Breast epithelium (tissue), 4 donors: ENCODE results near the gene PDE12. TPM values are rescaled to one million over a fixed set of nuclear protein-coding genes. Genes with fewer than 3 reads are reported as not detected.

Experiments used
- DNase-seq, 2 donors: peaks; one replicate each; pipeline ENCODE4 v3.0.0-alpha.2; 2019; ENCODE audit warnings: low spot score in 2 of 2
- H3K27ac ChIP-seq, 2 donors: fragments of 200-600 bp; sonication (generic) in 1 of 2; one replicate each; pipeline ENCODE4 v1.5.1; 2016 to 2019; ENCODE audit warnings: mild to moderate bottlenecking in 1 of 2
- H3K27me3 ChIP-seq, 2 donors: fragments of 200-600 bp; sonication (generic) in 1 of 2; one replicate each; pipeline versions ENCODE4 v1.5.1 to v1.6.0; 2017 to 2019; ENCODE audit warnings: control low read depth in 1 of 2, mild to moderate bottlenecking in 1 of 2
- H3K36me3 ChIP-seq: fragments of 200-600 bp; one replicate; pipeline ENCODE4 v1.5.1; 2019
- H3K4me1 ChIP-seq, 2 donors: fragments of 200-600 bp; sonication (generic); one replicate each; pipeline ENCODE4 v1.5.1; 2016 to 2019; ENCODE audit warnings: control low read depth in 1 of 2
- H3K4me3 ChIP-seq, 3 donors: fragments of 200-600 bp; sonication (generic); 1 replicate in 2 of 3; 2 replicates in 1 of 3; pipeline ENCODE4 v1.5.1; 2016 to 2019; ENCODE audit warnings: mild to moderate bottlenecking in 3 of 3, moderate library complexity in 2 of 3
- H3K9me3 ChIP-seq, 2 donors: fragments of 200-600 bp; sonication (generic) in 1 of 2; one replicate each; pipeline ENCODE4 v1.5.1; 2016 to 2019; ENCODE audit warnings: control low read depth in 1 of 2
- CTCF ChIP-seq, 3 donors: fragments of 450-650 bp; IDR thresholded peaks; one replicate each; pipeline ENCODE4 v1.5.1; 2016 to 2017; ENCODE audit warnings: antibody characterized with exemption in 3 of 3, mild to moderate bottlenecking in 3 of 3, moderate library complexity in 3 of 3
- POLR2A ChIP-seq: fragments of 450-650 bp; IDR thresholded peaks from one replicate; pipeline ENCODE4 v1.6.1; 2016; ENCODE audit warnings: antibody characterized with exemption, mild to moderate bottlenecking, moderate library complexity
- POLR2AphosphoS5 ChIP-seq, 3 donors: sonication (generic); formaldehyde crosslinking; IDR thresholded peaks; one replicate each; pipeline ENCODE4 v1.6.1; 2017; ENCODE audit warnings: antibody characterized with exemption in 3 of 3
- intact Hi-C: fragments of 100-400 bp; cut with DNase I; formaldehyde crosslinking; loops from one replicate; pipeline ENCODE4 v1.15.1; 2023; ENCODE audit warnings: low total_unique reads
- total RNA-seq, 3 donors: library from RNA; depleted of rRNA; stranded (reverse); fragments of >200 nt; gene quantifications; one replicate each; pipeline ENCODE4 v1.1.0, GENCODE V29; 2016

The PDE12 gene
- total RNA-seq, 3 donors from 2014 or later, result 17.4 to 26.8 (median 18.4) TPM

- peak; percentile 2 to 53 (median 10) for TF ChIP-seq POLR2AphosphoS5 (IDR thresholded peaks at IDR 0.05)
- TF ChIP-seq POLR2A, result no peak
- TF ChIP-seq CTCF (IDR thresholded peaks at IDR 0.05), result no peak
- H3K4me1 ChIP-seq, result peaks cover 4 to 22% of the 10 kb centered on the region in 2 donors
- intact Hi-C loops, result no loop called here
Measured at GRCh38 chr3:57596495-57597126, 40.5 kb downstream of the PDE12 start.

GRCh38 chr3:57597127-57597923 lies 41.3 kb downstream of the PDE12 start, which contains the start of gene ARF4:
Gene ARF4, minus strand, starts transcription at chr3:57597344. Its CDS starts 204 bp downstream, at chr3:57597140.
- Histone ChIP-seq H3K27ac (peak within 1 kb of the TSS; percentile 95 to 99), H3K36me3 (no peaks in the 10 kb centered on the region), H3K27me3 (no peaks in the 10 kb centered on the region), H3K4me3 (peak within 1 kb of the TSS; percentile 67 to 88 (median 77)), H3K4me1 (peaks cover 4 to 22% of the 10 kb centered on the region in 2 donors), H3K9me3 (no peaks in the 10 kb centered on the region)
- peak; percentile 99 to 100 for DNase-seq
- TF ChIP-seq POLR2A, result peak; percentile 94
- peak; percentile 85 to 96 (median 88) for TF ChIP-seq POLR2AphosphoS5 (IDR thresholded peaks at IDR 0.05)
- peak in 1 of 3 donors; percentile 3 for TF ChIP-seq CTCF (IDR thresholded peaks at IDR 0.05)
- intact Hi-C loops, result no loop called here

More at GRCh38 chr3:57596495-57597126, 40.5 kb downstream of the PDE12 start:
- Histone ChIP-seq H3K27me3 (no peaks in the 10 kb centered on the region), H3K27ac (peak overlapping the region; percentile 95 to 99), H3K36me3 (no peaks in the 10 kb centered on the region), H3K4me3 (peak overlapping the region; percentile 67 to 88 (median 77)), H3K9me3 (no peaks in the 10 kb centered on the region)
- peak; percentile 84 to 86 for DNase-seq

- H3K27ac ChIP-seq, result peak overlapping the region; percentile 95 to 99
- DNase-seq, result no peak
- intact Hi-C loops, result no loop called here
Measured at GRCh38 chr3:57598765-57599360, 42.8 kb downstream of the PDE12 start.

GRCh38 chr3:57600195-57600594 lies 44.1 kb downstream of the PDE12 start:
- Histone ChIP-seq H3K27ac (no peak overlapping the region), H3K9me3 (no peaks in the 10 kb centered on the region), H3K36me3 (no peaks in the 10 kb centered on the region), H3K4me3 (no peak overlapping the region), H3K4me1 (peaks cover 0 to 9% of the 10 kb centered on the region in 2 donors), H3K27me3 (no peaks in the 10 kb centered on the region)
- TF ChIP-seq POLR2AphosphoS5 (IDR thresholded peaks at IDR 0.05), result no peak
- TF ChIP-seq POLR2A, result no peak
- TF ChIP-seq CTCF (IDR thresholded peaks at IDR 0.05), result no peak
- DNase-seq, result no peak
- intact Hi-C loops, result no loop called here

More at GRCh38 chr3:57598765-57599360, 42.8 kb downstream of the PDE12 start:
- Histone ChIP-seq H3K27me3 (no peaks in the 10 kb centered on the region), H3K4me3 (peak overlapping the region; percentile 67 to 88 (median 77)), H3K9me3 (no peaks in the 10 kb centered on the region), H3K36me3 (no peaks in the 10 kb centered on the region), H3K4me1 (peaks cover 4 to 19% of the 10 kb centered on the region in 2 donors)
- TF ChIP-seq CTCF (IDR thresholded peaks at IDR 0.05) (no peak), POLR2AphosphoS5 (IDR thresholded peaks at IDR 0.05) (no peak), POLR2A (no peak)
